Measurements from ENCODE around the gene CHERP.
A peak's percentile ranks its signal among the peaks of the same experiment; 100 is the strongest.
"Not testable (repeated sequence)": the region's sequence is repeated elsewhere in the genome, so short reads cannot be mapped to it uniquely, and the experiment has no call there.

The CHERP gene

DNA sequence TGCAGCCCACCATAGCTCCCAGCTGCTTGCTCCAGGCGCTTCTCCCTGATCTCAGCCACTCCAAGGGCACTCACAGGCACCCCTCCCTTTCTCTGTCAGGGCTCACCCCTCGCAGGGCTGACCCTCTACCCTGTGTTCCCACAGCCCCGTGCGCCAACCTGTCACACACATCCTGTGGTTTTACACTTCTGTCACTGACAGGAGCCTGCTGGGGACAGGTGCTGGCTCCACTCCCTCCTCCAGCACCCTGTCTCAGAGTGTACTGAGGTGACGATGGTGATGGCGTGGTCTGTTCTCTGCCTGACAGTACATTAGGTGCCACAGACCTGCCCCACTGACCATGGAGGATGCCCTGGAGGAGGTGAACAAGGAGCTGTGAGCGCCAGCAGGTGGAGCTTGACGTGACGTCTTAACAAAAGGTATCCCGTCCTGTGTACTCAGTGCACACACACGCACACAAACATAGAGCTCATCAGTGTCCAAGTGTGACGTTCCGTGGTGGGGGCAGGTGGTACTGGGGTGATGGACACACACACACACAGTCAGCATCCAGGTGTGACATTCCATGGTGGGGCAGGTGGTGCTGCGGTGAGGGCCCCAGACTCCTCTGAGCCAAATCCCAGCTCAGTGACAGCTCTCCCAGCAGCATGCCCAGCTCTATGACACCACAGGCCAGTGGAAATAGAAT is 25.2 kb downstream of the CHERP start:
- no peak for DNase-seq

DNA sequence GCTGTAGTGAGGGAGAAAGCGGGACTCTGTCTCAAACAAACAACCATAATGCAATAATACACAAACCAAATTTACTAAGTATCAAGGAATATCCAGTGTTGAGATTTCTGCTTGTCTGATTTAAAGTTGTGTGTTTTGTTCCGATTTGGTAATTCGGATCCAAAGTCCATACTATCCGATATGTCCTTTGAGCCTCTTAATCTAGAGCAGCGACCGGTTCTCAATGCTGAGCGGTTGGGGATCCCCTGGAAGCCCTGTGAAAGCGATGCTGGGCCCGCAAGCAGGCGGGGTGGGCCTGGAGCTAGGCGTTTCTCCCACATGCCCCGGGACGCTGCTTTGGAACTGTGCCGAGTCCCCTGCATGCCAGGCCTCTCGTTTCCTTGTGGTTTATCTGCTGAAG is 25.9 kb downstream of the CHERP start:
- DNase-seq: no peak

- DNase-seq: no peak
Measured at GRCh38 chr19:16514383-16515019, 27.7 kb downstream of the CHERP start.

- DNase-seq: not testable (repeated sequence)
Measured at GRCh38 chr19:16512611-16513010, 29.6 kb downstream of the CHERP start.

DNA sequence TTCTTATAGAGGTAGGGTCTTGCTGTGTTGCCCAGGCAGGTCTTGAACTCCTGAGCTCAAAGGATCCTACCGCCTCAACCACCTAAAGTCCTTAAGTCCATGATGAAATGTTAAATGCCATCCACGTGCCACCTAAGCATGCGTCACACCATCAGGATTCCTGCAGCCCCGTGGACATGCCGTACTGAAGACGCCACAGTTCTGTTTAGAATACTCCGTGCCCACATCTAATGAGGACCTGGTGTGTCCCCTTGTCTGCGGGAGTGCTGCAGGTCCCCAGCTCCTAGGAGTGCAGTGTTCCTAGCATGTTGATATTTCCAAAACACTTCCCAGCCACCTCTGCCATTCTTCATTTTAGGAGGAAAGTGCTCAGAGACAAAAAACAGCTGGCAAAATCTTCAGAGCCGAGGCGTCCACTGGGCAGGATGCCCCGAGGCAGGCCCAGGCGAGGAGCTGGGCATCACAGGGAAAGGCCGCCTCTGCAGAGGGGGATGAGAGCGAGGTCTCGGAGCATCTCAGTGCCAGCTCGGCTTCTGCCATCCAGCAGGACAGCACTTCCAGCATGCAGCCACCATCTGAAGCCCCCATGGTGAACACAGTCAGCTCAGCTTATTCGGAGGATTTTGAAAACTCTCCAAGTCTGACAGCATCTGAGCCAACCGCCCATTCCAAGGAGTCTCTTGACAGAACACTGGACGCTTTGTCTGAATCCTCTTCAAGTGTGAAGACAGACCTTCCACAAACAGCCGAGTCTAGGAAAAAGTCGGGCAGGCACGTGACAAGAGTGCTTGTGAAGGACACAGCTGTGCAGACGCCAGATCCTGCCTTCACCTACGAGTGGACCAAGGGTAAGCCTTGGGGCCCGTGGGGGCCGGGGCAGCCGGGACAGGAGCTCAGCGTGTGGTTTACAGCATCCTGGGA is 32.8 kb downstream of the CHERP start:
- no peak for DNase-seq

DNA sequence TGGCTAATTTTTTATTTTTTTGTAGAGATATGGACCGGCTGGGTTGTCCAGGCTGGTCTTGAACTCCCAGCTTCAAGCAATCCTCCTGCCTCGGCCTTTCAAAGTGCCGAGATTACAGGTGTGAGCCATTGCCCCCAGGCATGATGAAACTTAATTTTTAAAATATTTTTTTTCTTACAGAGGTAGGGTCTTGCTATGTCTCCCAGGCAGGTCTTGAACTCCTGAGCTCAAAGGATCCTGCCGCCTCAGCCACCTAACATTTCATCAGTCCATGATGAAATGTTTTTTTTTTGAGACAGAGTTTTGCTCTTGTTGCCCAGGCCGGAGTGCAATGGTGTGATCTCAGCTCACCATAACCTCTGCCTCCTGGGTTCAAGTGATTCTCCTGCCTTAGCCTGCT is 33.7 kb downstream of the CHERP start:
- DNase-seq: no peak

DNA sequence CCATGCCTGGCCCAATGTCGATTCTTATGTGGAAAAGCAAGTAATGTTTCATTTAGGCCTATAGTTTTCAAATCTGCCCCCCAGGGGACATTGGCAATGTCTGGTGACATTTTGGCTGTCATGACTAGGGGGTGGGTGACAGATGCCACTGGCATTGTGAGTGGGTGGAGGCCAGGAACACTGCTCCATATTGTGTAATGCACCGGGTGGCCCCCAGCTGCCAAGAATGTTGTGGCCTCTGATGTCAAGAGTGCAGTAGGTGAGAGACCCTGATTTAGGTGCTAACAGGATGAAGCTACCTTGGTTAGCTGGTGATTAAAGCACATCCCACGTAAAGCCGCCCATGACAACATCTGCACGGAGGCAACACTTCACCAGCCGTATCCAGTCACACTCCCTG is 35.3 kb downstream of the CHERP start:
- DNase-seq: no peak

GRCh38 chr19:16506161-16506560 is 36.1 kb downstream of the CHERP start:
- not testable (repeated sequence) for DNase-seq

GRCh38 chr19:16504271-16504670 is 38.0 kb downstream of the CHERP start:
- DNase-seq: no peak

GRCh38 chr19:16497837-16498236 is 44.4 kb downstream of the CHERP start:
- no peak for DNase-seq

DNA sequence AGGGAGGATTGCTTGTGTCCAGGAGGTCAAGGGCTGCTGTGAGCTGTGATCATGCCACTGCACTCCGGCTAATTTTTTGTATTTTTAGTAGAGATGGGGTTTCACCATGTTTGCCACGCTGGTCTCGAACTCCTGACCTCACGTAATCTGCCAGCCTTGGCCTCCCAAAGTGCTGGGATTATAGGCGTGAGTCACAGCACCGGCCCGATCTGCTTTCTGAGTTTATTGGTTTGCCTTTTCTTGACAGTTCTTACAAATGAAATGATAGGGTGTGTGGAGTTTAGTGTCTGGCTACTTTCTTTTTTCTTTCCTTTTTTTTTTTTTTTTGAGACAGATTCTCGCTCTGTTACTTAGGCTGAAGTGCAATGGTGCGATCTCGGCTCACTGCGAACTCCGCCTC is 45.2 kb downstream of the CHERP start:
- DNase-seq: no peak

- DNase-seq: no peak
Measured at GRCh38 chr19:16496613-16496983, 45.6 kb downstream of the CHERP start.

DNA sequence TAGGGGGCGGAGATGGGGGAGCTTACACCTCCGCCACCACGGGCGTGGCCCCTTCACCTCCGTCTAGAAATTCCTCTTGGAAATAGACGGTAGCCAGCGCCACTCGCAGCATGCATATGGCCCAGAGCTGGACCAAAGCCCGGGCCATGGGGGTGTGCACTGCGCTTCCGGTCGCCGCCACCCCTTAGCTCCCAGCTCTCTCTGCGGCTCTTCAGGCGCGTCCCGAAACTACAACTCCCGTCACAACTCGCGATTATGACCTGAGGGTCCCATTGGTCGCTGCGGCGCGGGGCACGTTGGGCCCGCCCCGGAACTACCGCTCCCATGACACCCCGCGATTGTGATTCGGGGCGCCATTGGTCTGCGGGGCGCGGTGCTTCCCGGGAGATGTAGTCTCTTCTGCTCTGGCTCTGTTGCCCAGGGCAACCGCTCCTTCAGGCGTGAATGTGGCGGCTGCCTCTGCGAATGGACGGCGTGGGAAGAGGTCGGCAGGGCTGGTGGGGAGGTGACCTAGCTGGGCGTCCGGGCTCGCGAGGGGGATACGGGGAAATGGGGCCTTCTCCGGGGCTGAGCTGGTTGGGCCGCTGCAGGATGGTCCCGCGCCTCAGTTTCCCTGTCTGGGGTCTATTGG is 46.1 kb downstream of the CHERP start, which contains the start of the genes C19orf44 and CALR3:
TSS of gene C19orf44 (plus strand) at position 413 of the 631 bp plus-strand sequence. CDS start 4,399 bp downstream, outside the sequence.
TSS of gene CALR3 (minus strand) at position 186 of the 631 bp plus-strand sequence. CDS start at position 148, 38 bp downstream.
- DNase-seq: peak; percentile 93 to 94

DNA sequence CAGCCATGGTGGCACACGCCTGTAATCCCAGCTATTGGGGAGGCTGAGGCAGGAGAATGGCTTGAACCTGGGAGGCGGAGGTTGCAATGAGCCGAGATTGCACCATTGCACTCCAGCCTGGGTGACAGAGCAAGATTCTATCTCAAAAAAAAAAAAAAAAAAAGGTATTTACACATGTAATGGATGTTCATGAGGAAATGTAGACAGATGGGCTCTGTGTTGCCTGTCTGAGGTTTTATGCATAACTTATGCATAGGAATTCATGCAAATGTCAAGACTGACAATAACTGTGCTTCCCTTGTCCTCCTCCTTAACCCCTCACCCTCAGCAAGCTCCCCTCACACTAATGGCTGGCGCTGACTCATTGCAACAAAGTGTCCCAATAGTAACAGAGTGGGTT is 55.8 kb downstream of the CHERP start:
- DNase-seq: not testable (repeated sequence)

GRCh38 chr19:16482745-16483144 is 59.5 kb downstream of the CHERP start:
- DNase-seq: no peak

DNA sequence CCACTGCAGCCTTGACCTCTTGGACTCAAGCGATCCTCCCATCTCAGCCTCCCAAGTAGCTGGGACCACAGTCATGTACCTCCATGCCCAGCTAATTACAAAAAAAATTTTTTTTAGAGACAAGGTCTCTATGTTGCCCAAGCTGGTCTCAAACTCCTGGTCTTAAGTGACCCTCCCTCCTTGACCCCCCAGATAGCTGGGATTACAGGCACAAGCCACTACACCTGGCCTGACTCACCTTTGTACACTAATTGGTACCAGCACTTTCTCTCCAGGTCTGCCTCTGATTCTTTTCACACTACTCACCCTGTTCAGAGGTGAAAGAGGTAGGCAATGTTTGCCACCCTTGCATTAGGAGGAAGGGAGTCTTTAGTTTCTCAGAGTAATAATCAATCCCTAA is 64.9 kb downstream of the CHERP start:
- DNase-seq: no peak

GRCh38 chr19:16476401-16476800 is 65.8 kb downstream of the CHERP start:
- DNase-seq: no peak

- DNase-seq: no peak
Measured at GRCh38 chr19:16473875-16474392, 68.3 kb downstream of the CHERP start.

- no peak for DNase-seq
Measured at GRCh38 chr19:16472992-16473391, 69.2 kb downstream of the CHERP start.

DNA sequence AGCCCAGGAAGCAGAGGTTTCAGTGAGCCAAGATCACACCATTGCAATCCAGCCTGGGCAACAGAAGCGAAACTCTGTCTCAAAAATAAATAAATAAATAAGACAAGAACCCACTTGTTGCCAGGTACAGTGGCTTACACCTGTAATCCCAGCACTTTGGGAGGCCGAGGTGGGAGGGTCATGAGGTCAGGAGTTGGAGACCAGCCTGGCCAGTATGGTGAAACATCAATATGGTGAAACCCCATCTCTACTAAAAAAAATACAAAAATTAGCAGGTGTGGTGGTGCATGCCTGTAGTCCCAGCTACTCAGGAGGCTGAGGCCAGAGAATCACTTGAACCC is 69.7 kb downstream of the CHERP start:
- DNase-seq: not testable (repeated sequence)

GRCh38 chr19:16470911-16471811 is 71.1 kb downstream of the CHERP start:
- peak in 1 of 2 donors; percentile 23 for DNase-seq

- no peak for DNase-seq
Measured at GRCh38 chr19:16470541-16470910, 71.7 kb downstream of the CHERP start.

Measured in stimulated activated CD4-positive, alpha-beta T cell treated with anti-CD3 and anti-CD28 coated beads, Interleukin-2, amount 100 ng/mL, for 48 hours (primary cell).